GM19328 (cell line): ENCODE data around the gene RNMT.

ENCODE experiments used
- ATAC-seq: cut with Tn5 transposase; IDR thresholded peaks from one replicate; pipeline ENCODE4 v1.9.1; 2021; ENCODE audit warnings: mild to moderate bottlenecking, moderate library complexity; ENCODE audit not compliant: unreplicated experiment

RNMT gene

GRCh38 chr18:13809531-13810255 is 83.2 kb downstream of the RNMT start:
- no peak for ATAC-seq

- ATAC-seq: no peak
Observed at GRCh38 chr18:13810950-13811485, 84.5 kb downstream of the RNMT start.

- ATAC-seq: peak; percentile 58
Observed at GRCh38 chr18:13811993-13812392, 85.5 kb downstream of the RNMT start.

GRCh38 chr18:13813271-13813849 is 86.9 kb downstream of the RNMT start:
- ATAC-seq: no peak
